HG03025 (cell line): ENCODE data around the gene CCDC85A.

ENCODE experiments used
- ATAC-seq: cut with Tn5 transposase; IDR thresholded peaks from one replicate; pipeline ENCODE4 v1.9.1; 2021; ENCODE audit warnings: mild to moderate bottlenecking, moderate library complexity; ENCODE audit not compliant: unreplicated experiment, low FRiP score

Gene CCDC85A

GRCh38 chr2:56348392-56349210 is 164.8 kb downstream of the CCDC85A start:
- peak; percentile 87 for ATAC-seq

DNA sequence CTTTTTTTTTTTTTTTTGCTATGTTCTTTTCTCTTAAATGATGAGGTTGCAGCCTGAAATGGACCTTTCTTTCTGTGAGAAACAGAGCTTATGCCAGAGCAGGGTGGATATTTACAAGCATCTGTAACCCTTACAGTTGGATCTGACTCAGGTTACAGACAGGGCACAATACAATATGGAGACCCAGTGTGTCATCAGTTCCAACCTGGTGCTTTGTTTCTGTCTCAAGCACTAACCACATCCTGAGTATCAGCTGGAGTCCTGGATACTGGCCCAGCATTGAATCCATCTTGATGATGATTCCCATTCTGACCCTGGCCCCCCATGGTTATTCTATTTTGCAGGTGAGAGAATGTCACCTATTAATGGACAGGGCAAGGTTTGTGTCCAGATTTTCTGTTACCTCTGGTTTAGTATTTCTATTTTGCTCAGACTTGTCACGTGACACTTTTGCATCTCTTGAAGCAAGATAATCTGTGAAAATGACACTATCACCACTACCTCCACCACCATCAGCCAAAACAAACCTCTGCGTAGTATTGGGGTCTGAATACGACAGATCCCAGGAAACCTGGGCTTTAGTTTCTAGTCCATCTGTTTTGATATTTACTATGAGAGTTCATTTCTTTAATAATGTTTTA is 174.0 kb downstream of the CCDC85A start:
- ATAC-seq = no peak

- no peak for ATAC-seq
These were observed 178.1 kb downstream of the CCDC85A start for GRCh38 chr2:56361844-56362243.

DNA sequence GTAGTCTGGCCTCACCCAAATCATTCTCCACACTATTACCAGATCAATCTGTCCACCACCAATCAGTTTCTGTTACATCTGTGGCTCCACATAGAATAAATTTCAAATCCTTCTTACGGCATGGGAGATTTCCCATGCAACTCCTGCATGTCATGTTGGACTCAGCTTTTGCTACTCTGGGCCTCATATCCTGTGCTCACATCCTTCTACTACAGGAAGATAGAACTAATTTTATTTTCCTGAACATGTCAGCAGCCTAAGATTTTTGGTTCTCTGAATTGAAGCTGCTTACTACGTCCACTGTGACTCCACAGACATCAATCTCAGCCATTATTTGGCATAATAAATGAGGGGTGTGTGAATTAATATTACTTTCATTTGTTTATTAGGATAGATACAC is 181.1 kb downstream of the CCDC85A start:
- no peak for ATAC-seq

DNA sequence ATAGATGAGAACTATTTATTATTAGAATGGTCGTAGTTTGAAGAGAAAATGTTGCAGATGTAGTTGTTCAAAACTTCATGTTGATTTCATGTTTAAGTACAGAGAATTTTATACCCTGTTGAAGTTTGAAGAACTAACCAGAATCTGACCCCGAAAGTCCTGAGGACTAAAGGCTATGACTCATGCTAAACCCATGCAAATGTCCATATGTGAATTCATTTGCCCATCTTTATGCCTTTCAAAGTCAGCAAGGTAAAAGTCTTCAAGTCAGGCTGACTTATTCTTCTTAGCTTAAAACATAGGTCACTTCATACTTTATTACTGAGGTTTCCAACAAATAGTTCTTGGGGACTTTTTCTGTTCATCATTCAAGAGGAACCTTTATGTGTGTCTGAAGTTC is 185.5 kb downstream of the CCDC85A start:
- no peak for ATAC-seq

- no peak for ATAC-seq
These were observed 188.4 kb downstream of the CCDC85A start for GRCh38 chr2:56372071-56372656.

GRCh38 chr2:56375251-56375650 is 191.5 kb downstream of the CCDC85A start:
- ATAC-seq = no peak

DNA sequence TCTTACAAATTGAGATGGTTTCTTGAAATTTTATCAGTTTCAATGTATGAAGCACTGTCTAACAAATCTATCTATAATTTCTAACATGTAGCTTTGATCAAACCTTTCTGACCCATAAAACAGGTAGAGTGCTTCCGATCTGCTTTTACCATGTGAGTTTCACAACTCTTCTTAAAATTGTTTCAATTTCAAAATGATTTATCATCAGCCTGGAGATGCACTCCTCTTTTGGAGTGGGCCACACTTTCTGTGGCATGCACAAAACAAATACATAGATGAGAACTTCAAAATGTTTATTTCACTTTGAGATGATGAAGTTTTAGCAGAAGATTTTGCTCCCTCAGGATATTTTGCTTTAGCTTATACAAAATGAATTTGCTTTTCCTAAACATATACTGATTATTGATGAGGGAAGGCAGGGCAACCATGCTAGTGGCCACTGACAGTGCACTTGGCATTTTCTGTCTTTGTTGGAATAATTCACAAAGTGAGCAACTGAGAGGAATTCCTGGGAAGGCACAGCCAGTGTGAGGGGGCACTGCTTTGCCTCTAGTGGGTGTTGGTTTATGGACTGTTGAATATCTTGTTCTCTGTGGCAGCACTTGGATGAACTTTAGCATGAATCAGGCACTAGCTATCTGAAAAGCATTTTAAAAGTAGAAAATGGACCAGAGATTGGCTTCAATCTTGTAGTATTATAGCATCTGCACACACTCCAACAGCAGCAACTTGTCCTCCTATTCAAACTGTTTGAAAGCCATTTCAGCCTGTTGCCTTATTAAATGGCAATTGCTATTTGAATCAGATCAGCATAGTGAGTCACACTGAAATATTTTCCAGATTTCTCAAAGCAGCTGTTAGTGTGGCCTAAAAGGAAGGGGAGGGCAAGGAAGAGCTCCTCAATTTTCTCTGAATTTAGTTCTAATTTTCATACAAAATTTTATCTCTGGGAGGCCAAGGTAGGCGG is 193.2 kb downstream of the CCDC85A start:
- ATAC-seq = no peak

- no peak for ATAC-seq
These were observed 195.3 kb downstream of the CCDC85A start for GRCh38 chr2:56379066-56379465.

DNA sequence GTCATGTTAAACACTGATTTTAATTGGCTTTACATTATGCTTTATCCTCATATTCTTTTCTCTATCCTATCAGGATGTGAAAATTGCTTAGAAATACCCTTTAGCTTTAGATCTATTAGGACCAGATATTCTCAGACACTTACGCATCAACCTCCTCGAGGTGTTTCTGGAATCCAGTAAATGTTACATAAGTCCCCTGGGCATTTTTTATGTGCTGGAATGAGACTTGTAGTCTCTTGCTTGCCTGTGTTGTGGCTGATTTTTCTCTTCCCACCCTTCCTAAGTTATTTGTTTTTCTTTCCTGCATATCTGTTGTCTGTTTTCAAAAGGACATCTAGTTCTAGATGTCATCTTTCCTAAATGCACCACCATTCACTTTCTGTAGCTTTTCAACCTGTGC is 197.1 kb downstream of the CCDC85A start:
- no peak for ATAC-seq

- ATAC-seq = no peak
These were observed 198.7 kb downstream of the CCDC85A start for GRCh38 chr2:56382466-56382865.

- no peak for ATAC-seq
These were observed 202.9 kb downstream of the CCDC85A start for GRCh38 chr2:56386657-56387056.

DNA sequence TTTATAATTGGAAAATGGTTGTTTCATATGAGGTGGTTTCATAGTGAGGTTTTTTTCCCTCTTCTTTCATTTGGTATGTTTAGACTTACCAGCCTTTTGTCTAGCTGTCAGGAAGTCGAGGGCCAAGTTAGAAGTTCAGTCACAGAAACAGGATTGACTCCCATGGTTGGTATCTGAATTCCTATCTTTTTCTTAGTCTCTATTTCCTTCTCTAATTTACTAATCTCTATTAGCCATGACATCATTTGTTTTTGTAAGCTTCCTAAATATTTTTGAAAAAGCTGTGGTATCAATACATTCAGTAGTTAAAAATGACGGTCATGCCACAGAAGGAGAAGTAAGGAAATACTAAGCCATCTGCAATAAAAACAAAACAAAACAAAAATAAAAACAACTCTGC is 206.9 kb downstream of the CCDC85A start:
- no peak for ATAC-seq

DNA sequence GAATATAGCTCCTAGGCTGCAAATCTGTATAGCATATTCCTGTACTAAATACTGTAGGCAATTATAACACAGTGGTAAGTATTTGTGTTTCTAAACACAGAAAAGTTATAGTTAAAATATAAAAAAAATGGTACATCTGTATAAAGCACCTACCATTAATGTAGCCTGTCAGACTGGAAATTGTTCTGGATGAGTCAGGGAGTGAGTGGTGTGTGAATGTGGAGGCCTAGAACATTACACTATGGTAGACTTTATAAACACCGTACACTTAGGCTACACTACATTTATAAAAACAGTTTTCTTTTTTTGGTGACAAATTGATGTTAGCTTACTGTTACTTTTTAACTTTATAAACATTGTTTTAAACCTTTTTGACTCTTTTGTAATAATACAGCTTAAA is 226.3 kb downstream of the CCDC85A start:
- ATAC-seq = no peak

- ATAC-seq = no peak
These were observed 232.8 kb downstream of the CCDC85A start for GRCh38 chr2:56416500-56417176.
